ENCODE results near the gene PDE6A. TPM values are rescaled to one million over a fixed set of nuclear protein-coding genes. Genes with fewer than 3 reads are reported as not detected.

The PDE6A gene
- total RNA-seq, 1 donor from 2014 or later: 0.14 TPM

DNA sequence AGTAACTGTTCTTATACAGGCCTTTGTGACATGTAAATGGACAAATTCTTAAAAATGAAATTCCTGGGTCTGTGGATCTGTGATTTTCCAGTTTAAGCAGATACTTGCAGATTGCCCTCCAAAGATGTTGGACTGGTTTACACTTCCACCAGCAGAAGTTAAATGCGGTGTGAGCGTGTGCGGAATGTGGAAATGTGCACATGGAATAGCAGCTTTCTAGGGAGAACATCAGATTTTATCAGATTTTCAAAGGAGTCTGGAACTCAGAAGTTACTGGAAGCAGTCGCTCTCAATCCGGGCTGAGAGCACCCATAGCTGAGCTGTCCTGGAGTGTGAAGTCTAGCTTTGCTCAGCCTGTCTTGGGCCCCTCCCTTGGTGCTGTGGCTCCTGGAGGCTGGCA lies 117.0 kb downstream of the PDE6A start:
- no peaks in the 10 kb centered on the region for H3K79me2 ChIP-seq (ENCODE audit: insufficient read depth, low read length)
- H3K27me3 Mint-ChIP-seq (ENCODE audit: low read depth, unreplicated experiment): peaks cover 5% of the 10 kb centered on the region
- no peaks in the 10 kb centered on the region for H4K20me1 ChIP-seq (ENCODE audit: insufficient read depth, low read length)
- no peak overlapping the region for H3K9ac ChIP-seq (ENCODE audit: low read length)
- H2AFZ ChIP-seq (ENCODE audit: low read depth, low read length): no peak overlapping the region
- no peak overlapping the region for H3K27ac ChIP-seq (ENCODE audit: low read depth, low read length)
- TF ChIP-seq CTCF (IDR thresholded peaks at IDR 0.05; ENCODE audit: insufficient read depth, low read depth, low read length): no peak
- TF ChIP-seq EZH2 (IDR thresholded peaks at IDR 0.05; ENCODE audit: insufficient read depth, low read length): no peak
- peaks cover 6% of the 10 kb centered on the region for H3K36me3 Mint-ChIP-seq (ENCODE audit: low read depth, unreplicated experiment)
- H3K4me1 Mint-ChIP-seq (ENCODE audit: low read depth, unreplicated experiment): peaks cover 6% of the 10 kb centered on the region
- FAIRE-seq (no peak), DNase-seq (ENCODE audit: low read depth) (no peak)
- H3K4me1 ChIP-seq (ENCODE audit: insufficient read depth, low read length): no peaks in the 10 kb centered on the region
- no peak overlapping the region for H3K4me3 ChIP-seq (ENCODE audit: insufficient read depth, low read depth, low read length)
- no peaks in the 10 kb centered on the region for H3K9me3 ChIP-seq (ENCODE audit: insufficient read depth, low read depth, low read length)
- H3K4me2 ChIP-seq (ENCODE audit: low read length): no peak overlapping the region
- H3K36me3 ChIP-seq (ENCODE audit: insufficient read depth, low read length): no peaks in the 10 kb centered on the region
- H3K27ac Mint-ChIP-seq (ENCODE audit: unreplicated experiment): no peak overlapping the region
- no peak overlapping the region for H3K4me3 Mint-ChIP-seq (ENCODE audit: unreplicated experiment)
- H3K27me3 ChIP-seq (ENCODE audit: insufficient read depth, low read length): no peaks in the 10 kb centered on the region
- H3K9me3 Mint-ChIP-seq (ENCODE audit: unreplicated experiment): no peaks in the 10 kb centered on the region

- no peak for DNase-seq (ENCODE audit: low read depth)
- Histone ChIP-seq H4K20me1 (ENCODE audit: insufficient read depth, low read length) (no peaks in the 10 kb centered on the region), H3K9me3 (ENCODE audit: insufficient read depth, low read depth, low read length) (no peaks in the 10 kb centered on the region), H3K4me3 (ENCODE audit: insufficient read depth, low read depth, low read length) (no peak overlapping the region), H3K9ac (ENCODE audit: low read length) (no peak overlapping the region), H3K79me2 (ENCODE audit: insufficient read depth, low read length) (no peaks in the 10 kb centered on the region), H3K36me3 (ENCODE audit: insufficient read depth, low read length) (no peaks in the 10 kb centered on the region), H3K27ac (ENCODE audit: low read depth, low read length) (no peak overlapping the region), H3K4me2 (ENCODE audit: low read length) (no peak overlapping the region), H3K4me1 (ENCODE audit: insufficient read depth, low read length) (no peaks in the 10 kb centered on the region), H2AFZ (ENCODE audit: low read depth, low read length) (no peak overlapping the region), H3K27me3 (ENCODE audit: insufficient read depth, low read length) (no peaks in the 10 kb centered on the region)
- no peak for TF ChIP-seq EZH2 (IDR thresholded peaks at IDR 0.05; ENCODE audit: insufficient read depth, low read length)
- TF ChIP-seq CTCF (IDR thresholded peaks at IDR 0.05; ENCODE audit: insufficient read depth, low read depth, low read length): no peak
- no peaks in the 10 kb centered on the region for H3K9me3 Mint-ChIP-seq (ENCODE audit: unreplicated experiment)
- H3K27me3 Mint-ChIP-seq (ENCODE audit: low read depth, unreplicated experiment): peaks cover 5% of the 10 kb centered on the region
- H3K4me3 Mint-ChIP-seq (ENCODE audit: unreplicated experiment): no peak overlapping the region
- no peak for FAIRE-seq
- H3K27ac Mint-ChIP-seq (ENCODE audit: unreplicated experiment): no peak overlapping the region
- H3K36me3 Mint-ChIP-seq (ENCODE audit: low read depth, unreplicated experiment): peaks cover 6% of the 10 kb centered on the region
- peaks cover 6% of the 10 kb centered on the region for H3K4me1 Mint-ChIP-seq (ENCODE audit: low read depth, unreplicated experiment)
These were observed 117.5 kb downstream of the PDE6A start for GRCh38 chr5:149827086-149827485.

DNA sequence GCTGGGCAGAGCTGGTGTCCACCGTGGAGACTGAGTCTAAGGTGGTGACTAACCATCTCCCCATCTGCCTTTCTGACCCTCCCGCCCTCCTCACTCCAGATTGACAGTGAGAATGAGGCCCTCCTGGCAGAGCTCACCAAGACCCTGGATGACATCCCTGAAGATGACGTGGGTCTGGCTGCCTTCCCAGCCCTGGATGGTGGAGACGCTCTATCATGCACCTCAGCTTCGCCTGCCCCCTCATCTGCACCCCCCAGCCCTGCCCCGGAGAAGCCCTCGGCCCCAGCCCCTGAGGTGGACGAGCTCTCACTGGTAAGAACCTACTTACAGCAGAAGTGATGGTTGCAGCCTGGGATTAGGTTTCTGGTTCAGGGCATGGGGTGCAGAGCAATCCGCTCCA lies 118.0 kb downstream of the PDE6A start:
- no peak for FAIRE-seq

More for the DNA sequence above, 118.0 kb downstream of the PDE6A start:
- TF ChIP-seq CTCF (IDR thresholded peaks at IDR 0.05; ENCODE audit: insufficient read depth, low read depth, low read length): no peak
- no peak for TF ChIP-seq EZH2 (IDR thresholded peaks at IDR 0.05; ENCODE audit: insufficient read depth, low read length)
- no peak overlapping the region for H2AFZ ChIP-seq (ENCODE audit: low read depth, low read length)
- Mint-ChIP-seq H3K4me1 (ENCODE audit: low read depth, unreplicated experiment) (peaks cover 6% of the 10 kb centered on the region), H3K27ac (ENCODE audit: unreplicated experiment) (no peak overlapping the region), H3K4me3 (ENCODE audit: unreplicated experiment) (no peak overlapping the region), H3K9me3 (ENCODE audit: unreplicated experiment) (no peaks in the 10 kb centered on the region), H3K27me3 (ENCODE audit: low read depth, unreplicated experiment) (peaks cover 5% of the 10 kb centered on the region), H3K36me3 (ENCODE audit: low read depth, unreplicated experiment) (peaks cover 6% of the 10 kb centered on the region)
- no peaks in the 10 kb centered on the region for H3K36me3 ChIP-seq (ENCODE audit: insufficient read depth, low read length)
- no peak overlapping the region for H3K4me3 ChIP-seq (ENCODE audit: insufficient read depth, low read depth, low read length)
- H3K4me2 ChIP-seq (ENCODE audit: low read length): no peak overlapping the region
- H3K9me3 ChIP-seq (ENCODE audit: insufficient read depth, low read depth, low read length): no peaks in the 10 kb centered on the region
- H3K79me2 ChIP-seq (ENCODE audit: insufficient read depth, low read length): no peaks in the 10 kb centered on the region
- DNase-seq (ENCODE audit: low read depth): no peak
- H3K9ac ChIP-seq (ENCODE audit: low read length): no peak overlapping the region
- H3K27me3 ChIP-seq (ENCODE audit: insufficient read depth, low read length): no peaks in the 10 kb centered on the region
- no peaks in the 10 kb centered on the region for H4K20me1 ChIP-seq (ENCODE audit: insufficient read depth, low read length)
- H3K4me1 ChIP-seq (ENCODE audit: insufficient read depth, low read length): no peaks in the 10 kb centered on the region
- H3K27ac ChIP-seq (ENCODE audit: low read depth, low read length): no peak overlapping the region
